GM21515 (cell line): ENCODE results near the gene EMD.

Experiments used
- ATAC-seq: cut with Tn5 transposase; IDR thresholded peaks from one replicate; pipeline ENCODE4 v1.9.1; 2021; ENCODE audit not compliant: unreplicated experiment

EMD gene

DNA sequence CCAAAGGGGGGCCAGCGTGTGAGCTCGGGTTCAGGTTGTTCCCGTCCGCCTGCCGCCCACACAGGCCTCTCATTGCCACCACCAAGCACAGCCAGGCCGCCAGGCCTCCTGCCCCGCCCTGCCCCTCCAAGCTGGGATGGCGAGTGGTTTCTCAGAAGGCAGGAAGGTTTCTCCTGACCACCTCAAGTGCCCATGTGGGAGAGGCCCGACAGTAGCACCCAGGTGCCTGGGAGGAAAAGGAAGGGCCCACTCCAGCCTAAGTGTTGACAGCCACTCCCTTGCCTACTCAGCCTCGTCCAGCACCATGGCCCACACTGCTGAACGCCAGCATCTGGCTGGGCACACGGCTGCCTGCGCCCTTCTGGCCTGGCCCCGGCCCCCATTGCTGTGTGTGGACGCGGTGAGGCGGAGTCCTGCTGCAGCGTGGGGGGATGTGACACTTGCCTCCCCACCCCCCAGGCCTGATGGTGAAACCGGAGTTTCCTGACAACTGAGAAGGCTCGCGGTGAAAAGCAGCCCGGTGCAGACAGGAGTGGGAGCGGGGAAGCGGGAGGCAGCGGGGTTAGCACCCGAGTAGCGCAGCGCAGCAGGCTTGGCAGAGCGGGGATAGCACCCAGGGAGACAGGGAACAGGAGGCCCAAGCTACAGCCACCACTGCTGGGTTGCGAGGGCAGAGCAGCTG is 23.9 kb upstream of the EMD start:
- no peak for ATAC-seq

DNA sequence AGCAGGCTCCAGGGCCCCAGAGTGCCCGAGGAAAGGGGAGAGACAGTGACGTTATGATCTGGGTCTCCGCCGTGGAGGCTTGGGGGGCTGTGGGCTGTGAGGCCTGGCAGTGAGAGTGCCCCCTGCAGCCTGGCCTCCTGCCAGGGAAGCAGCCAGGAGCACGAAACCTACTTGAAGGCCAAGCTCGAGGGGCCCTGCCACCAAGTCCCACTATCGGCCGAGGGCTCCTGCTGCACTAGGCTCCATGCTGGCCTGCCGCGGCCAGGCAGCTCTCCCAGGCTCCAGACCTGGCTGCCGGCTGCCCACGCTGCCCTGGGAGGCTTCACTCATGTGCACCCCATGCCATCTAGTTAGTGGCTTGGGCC is 23.3 kb upstream of the EMD start:
- no peak for ATAC-seq

DNA sequence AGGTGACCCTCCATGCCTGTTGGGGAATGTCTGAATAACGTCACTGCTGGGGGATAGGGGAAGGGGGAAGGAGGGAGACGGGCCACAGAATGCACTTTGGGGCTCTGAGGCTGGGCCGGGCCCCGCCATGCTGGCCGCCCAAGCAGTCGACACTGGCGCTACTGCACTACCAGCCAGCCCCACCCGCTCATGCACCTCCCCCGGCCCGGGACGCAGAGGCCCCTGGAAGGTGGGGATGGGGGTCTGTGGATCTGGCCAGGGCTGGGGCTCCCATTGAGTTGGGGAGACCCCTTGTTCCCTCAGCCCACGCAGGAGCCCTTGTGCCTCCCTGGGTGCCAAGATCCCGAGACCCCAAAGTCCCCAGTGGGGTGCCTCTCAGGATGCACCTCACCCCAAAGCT is 22.5 kb upstream of the EMD start:
- no peak for ATAC-seq

DNA sequence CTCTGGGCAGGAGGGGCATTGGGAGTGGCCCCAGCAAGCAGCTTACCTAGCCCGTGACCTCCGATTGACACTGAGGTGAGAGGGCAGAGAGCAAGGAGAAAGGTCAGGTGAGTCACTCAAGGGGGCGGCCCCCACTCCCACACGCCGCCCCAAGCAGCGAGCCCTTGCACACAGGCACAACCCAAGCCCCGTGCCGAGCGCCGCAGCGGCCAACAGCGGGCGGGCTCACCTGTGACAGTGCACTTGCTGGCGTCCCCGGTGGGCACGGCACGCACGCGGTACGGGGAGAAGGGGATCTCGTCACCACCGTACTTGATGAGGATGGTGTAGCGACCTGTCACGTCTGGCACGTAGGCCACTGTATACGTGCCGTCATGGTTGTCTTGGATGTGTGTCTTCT is 21.9 kb upstream of the EMD start:
- no peak for ATAC-seq

DNA sequence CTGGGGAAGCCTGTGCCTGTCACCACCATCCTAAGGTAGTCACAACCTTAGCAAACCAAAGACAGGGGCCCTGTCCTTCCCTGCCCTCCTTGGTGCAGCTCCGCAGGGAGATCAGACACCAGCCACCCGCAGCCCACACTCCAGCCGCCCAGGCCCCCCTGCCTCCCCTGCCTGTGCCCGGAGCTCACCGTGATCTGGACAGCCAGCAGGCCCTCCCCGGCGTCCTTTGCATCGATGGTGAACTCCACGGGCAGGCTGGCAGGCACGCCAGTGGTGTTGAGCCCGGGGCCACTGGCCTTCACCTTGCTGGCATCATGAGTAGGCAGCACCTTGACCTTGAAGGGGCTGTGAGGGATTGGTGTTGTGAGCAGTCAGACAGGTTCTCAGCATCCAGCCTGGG is 21.1 kb upstream of the EMD start:
- ATAC-seq = no peak

DNA sequence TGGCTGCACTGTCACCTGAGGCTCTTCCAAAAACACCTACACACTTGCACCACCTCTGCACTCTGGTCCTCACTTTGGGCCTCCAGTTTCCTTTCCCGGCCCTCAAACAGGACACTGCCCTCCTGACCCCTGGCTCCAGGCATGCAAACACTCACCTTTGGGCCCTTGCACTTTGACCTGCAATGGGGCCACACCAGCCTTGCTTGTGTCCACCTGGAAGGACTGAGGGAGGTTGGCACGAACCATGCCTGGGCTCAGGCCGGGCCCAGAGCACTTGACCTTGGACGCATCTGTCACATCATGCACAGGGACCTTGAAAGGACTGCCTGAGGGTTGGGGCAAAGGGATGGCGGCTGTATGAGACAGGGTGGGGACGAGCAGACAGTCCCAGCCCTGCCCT is 20.3 kb upstream of the EMD start:
- no peak for ATAC-seq

DNA sequence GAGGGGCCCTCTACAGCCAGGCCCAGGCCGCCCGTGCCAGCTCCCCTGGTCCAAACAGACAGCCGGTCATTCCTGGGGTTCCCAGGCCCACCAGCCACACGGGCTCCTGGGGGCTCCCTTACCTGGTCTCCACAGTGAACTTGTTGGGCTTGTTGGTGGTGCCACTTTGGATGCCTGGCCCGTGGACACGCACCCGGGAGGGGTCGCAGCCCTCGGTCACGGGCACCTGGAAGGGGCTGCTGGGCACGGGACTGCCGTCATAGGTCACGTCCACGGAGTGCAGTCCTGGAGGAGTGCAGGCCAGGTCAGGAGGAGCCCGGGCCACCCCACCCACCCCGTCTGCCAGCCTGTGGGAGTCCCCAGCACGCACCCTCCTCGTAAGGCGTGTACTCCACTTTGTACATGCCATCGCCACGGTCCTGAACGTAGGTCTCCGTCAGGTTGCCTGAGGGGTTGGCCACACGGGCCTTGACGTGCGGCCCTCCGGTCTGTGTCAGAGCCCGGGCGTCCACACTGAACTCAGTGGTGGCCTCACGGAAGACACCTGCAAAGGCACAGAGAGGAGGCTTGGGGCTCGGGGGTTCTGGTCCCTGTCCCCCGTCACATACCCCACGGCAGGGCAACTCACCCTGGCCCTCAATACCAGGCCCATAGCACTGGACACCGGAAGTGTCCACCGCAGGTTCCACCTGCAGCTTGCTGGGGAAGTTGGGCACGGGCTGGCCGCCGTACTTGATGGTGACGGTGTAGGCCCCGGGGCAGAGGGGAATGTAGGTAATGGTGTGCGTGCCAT is 19.5 kb upstream of the EMD start:
- no peak for ATAC-seq

DNA sequence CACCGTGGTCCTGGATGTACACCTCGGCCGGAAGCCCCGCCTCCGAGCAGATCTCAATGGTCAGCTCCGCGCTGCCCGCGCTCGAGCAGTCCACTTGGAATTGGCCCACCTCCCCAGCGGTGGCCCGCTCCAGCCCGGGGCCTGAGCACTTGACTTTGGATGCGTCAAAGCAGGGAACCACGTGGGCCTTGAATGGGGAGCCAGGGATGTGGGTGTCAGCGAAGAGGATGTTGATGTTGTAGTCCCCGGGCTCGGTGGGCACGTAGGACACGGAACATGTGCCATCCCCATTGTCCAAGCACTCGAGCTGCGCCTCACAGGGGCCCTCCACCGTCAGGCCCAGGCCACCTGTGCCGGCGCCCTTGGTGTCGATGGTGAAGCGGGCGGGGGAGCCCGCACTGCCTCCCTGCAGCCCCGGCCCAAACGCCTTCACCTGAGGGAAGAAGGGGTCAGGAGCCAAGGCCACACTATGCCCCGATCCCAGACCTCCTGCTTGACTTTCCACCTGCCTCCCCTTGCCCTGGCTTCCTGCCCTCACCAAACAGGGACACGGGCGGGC is 18.9 kb upstream of the EMD start:
- ATAC-seq = no peak

DNA sequence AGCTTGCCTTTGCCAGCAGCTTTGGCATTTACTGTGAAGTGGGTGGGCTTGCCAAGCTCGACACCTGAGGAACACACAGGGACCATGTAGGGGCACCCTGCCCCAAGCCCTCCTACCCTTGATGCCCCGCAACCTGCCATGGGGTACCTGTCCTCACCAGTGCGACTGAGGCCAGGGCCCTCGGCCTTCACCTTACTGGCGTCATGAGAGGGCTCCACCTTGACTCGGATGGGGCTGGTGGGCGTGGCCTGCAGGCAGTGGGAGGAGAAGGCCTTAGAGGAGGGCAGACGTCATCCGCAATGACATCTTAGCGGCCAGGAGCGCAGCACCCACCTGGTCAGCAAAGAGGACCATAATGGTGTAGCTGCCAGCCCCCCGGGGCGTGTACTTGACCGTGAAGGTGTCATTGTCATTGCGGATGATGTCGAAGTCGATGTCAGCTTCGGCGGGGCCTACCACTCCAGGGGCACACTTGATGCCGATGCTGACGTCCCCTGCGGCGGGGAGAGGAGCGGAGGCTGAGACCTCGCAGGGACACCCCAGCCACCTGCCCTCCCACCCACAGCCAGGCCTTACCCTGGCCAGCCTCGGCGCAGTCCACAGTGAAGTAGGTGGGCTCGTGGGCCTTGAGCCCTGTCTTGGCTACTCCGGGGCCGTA is 16.9 kb upstream of the EMD start:
- ATAC-seq = no peak

DNA sequence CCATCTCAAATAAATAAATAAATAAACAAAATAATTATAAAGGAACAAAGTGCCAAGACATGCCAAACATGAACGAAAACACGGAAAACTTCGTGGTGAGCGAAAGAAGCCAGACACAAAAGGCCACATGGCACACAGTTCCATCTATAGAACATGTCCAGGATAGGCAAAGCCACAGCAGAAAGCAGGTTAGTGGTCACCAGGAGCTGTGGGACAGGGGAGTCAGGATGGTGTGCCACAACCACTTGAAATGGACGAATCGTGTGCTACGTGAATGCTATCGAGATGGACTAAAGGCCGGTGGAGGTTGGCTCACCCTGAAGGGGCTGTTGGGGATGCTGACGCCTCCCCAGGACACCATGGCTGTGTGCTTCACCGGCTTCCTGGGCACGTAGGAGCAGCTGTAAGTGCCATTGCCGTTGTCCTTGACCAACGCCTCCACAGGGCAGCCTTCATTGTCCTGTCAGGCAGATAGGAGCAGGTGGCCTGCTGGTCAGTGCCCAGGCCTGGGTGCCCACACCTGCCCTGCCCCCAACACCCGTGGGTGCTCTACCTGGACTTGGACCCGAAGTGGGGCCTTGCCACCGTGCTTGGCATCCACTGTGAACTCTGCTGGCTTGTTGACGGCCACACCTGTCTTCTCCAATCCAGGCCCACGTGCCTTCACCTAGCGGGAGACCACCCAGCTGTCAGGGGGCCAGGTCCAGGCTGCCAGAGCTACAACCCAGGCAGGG is 15.2 kb upstream of the EMD start:
- no peak for ATAC-seq

DNA sequence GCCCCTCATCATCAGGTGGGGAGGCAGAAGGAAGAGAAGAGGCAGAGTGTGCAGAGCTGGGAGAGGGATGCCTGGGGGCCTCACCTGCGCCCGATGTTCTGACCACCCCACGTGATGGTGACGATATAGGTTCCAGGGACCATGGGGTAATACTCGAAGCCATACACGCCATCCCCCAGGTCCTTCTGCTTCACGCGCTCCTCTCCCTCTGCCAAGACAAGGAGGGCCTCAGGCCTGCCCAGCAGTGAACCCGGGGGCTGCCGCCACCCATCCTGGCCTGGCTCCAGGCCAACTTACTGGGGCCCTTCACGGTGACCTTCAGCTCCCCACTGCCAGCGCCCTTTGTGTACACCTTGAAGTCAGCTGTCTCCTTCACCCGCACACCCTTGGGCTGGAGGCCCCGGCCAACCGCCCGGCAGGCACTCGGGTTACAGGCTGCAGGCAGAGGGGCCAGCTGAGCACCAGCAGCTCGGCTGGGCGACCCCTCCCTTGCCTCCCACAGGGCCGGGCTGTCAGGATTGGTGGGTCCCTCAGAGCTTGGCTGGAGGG is 14.0 kb upstream of the EMD start:
- no peak for ATAC-seq

DNA sequence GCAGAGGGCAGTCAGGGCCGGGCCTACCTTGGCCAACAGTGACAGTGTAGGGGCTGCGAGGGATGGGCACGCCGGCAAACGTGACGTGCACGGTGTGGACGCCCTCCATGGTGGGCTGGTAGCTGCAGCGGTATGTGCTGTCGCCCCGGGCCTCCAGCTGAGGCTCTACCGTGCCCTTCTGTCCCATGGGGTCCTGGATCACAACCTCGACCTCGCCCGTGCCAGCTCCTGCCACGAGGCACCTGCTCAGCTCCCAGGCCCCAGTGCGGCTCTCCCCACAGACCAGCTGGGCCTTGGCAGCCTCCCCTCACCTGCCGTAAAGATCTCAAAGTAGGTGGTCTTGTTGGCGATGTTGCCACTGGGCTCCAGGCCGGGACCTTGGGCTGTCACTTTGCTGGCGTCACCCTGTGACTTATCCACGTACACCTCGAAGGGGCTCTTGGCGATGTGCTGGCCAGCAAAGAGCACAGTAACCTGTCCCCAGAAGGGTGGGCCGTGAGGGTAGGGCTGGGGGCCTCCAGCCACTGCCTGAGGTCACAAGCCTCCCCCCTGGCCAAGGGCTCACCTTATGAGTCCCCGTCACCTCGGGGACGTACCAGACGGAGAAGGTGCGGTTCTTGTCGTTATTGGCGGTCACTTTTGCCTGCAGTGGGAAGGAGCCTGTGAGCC is 13.0 kb upstream of the EMD start:
- no peak for ATAC-seq

DNA sequence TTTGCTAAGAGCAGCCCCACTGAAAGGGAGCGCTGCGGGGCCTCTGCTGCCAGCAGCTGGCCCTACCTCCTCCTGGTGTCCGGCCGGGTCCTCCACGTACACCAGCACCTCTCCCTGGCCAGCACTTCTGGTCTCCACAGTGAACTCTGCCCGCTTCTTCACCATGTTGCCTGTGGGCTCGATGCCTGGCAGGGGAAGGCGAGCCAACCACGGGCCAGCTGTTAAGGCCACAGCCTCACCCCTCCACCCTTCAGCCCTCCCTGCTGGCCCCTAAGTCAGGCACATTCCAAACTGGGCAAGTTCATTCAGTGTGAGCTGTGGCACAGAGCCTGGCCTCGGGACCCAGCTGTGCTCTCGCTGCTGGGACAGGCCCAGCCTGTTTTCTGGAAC is 12.4 kb upstream of the EMD start:
- ATAC-seq = no peak

DNA sequence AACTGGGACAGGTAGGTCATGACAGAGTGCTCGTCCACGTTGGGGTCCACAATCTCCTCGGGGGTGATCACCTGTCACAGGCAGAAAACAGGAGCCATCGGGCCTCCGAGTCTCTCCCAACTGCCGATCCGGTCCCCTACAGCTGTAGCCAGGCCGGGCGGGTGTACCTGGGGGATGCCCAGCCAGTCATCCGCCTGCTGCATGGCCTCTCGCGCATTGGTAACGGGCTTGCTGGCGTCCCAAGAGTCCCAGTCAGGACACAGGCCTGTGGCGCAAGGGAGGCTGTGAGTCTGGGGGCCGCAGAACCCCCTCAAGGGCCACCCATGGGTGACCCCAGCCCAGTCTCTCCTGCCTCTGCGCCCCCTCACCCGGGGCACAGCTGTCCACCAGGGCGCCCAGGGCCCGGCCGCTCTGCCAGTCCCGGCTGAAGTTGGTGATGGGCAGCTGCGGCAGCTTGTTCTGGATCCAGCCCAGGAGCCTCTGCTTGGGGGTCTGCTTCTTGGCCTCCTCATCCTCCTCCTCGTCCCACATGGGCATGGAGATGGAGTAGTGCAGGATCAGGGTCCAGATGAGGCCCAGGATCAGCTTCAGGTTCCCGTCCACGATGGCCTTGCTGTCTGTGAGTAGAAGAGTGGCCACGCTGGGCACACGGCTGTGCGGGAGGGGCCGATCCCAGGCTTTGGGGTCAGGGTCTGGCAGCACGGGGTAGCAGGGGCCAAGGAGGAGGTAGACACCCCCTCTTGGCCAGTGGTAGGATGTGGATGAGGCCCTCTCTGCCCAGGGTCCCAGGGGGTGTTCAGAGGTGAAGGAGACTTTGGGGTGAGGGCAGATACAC is 11.4 kb upstream of the EMD start:
- no peak for ATAC-seq

DNA sequence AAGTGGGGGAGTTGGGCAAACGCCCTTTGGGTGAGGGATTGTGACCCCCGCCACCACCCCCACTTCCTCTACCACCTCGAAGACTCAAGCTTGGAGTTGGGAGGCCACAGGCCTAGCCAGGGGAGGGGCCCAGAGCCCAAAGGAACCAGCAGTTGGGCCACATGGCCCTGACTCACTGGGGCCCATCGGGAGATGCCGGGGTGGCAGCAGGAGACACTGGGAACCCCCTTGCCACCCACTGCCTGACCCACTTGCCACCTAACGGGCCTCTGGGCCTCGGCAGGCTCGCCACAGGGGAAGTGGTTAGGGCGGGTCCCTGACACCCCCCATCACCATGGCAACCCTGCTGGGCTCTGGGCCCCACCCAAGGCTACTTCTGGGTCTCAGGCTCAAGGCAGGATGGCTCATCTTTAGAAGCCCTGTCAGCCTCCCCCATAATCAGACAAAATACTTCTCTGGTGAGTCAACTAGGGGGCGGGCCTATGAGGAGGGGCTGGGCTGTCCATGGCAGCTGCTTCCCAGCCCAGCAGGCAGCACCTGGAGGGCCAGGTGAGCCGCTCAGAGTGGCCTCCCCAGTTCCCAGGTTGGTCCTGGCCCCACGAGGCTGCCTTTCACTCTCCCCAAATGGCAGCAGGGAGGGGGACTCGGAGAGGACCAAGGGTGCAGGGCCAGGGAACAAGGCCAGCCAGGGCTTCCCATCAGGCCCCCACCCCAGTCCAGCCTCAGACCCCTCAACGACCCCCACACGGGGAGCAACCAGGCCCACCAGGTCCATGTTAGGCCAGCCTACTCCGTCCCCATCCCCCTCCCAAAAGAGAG is 10.3 kb upstream of the EMD start:
- ATAC-seq = no peak

DNA sequence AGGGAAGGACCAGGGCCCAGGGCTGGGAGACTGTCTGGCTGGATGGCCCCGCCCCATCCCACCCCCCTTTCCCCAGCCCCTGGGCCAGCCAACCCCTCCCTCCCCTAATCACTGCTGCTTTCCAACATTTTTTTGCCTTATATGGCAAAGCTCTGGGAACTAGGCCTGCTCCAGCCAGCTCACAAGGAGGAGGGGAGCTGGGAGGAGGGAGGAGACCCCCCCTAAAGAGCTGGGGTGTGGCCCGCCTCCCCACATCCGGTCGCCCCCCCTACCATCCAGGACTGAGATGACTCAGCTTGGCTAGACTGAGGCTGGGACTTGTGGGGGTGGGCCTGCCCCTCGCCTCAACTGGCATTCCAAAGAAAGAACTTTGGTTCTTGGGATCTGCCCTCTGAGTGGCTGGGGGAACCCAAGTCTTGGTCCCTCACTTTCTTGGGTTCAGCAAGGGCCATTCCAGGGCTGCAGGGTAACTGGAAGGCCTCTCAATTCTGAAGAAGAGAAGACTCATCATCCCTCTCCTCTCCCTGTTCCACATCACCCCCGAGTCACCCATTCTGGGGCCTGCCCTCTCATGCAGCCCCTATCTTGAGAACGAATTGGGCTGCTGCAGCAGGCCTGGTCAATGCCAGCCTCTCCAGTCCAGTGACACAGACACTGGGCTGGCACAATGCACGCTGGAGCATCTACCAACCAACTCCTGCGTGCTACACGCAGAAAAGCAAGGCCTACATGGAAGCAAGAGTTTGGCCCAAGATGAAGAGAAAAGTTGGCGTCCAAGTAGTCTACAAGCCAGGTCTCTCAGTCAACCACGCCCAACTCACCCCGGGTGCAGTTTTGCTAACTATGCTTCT is 9.4 kb upstream of the EMD start:
- no peak for ATAC-seq

DNA sequence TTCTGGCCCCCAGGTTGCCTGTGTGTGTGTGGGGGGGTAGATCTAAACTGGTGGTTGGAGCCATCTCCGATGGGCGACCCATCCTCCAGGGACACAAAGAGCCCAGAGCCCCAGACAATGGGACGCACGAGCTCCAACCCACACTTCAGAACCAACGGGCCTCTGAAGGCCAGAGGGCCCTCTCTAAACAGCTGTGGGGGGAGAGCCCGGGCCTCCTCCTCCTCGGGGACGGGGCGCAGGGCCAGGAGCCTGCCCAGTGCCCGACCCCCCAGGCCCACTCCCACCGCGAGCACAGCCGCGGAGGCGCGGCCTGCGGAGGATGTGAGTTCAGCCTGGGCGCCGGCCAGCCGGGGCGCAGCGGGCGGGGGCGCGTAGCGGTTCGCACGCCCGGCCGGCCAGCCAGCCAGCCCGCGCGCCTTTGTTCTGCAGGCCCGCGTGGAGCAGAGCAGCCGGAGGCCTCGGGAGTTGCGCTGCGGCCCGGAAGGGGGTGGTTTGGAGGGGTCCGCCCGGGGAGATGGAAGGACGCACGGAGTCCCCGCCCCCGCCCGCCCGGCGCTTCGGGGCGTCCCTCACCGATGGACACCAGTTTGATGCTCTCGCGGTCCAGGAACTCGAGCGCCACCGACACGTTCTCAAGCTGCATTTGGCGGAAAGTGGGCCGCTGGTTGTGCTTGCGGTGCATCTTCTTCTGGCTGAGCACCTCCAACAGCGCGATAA is 8.6 kb upstream of the EMD start:
- no peak for ATAC-seq
